B cell (primary cell): ENCODE results near the gene TBC1D22A. TPM values are rescaled to one million over a fixed set of nuclear protein-coding genes. Genes with fewer than 3 reads are reported as not detected.

ENCODE experiments used
- ATAC-seq: fragments of 200-7000 bp; cut with Tn5 transposase; one replicate; pipeline ENCODE4 v1.10.0; 2021; ENCODE audit warnings: low read depth, mild to moderate bottlenecking, moderate number of reproducible peaks, moderate library complexity
- CTCF ChIA-PET: fragments of 350-600 bp; sonication (Branson Sonifier 250); formaldehyde crosslinking; loops from one replicate; lab custom pipeline; 2021; ENCODE audit warnings: antibody characterized with exemption, inconsistent platforms; lab: Charles Lee
- POLR2A ChIA-PET: fragments of 350-600 bp; sonication (Branson Sonifier 250); formaldehyde crosslinking; loops from one replicate; lab custom pipeline; 2021; ENCODE audit warnings: antibody characterized with exemption; lab: Charles Lee
- DNase-seq: peaks from one replicate; pipeline ENCODE4 v3.0.0; 2013
- H2AFZ ChIP-seq: 2 replicates; pipeline ENCODE4 v1.6.1; 2012; ENCODE audit warnings: mild to moderate bottlenecking, low read depth, low read length; ENCODE audit not compliant: insufficient read depth, poor library complexity, severe bottlenecking
- H3K27ac ChIP-seq, 2 donors: 1 replicate in 1 of 2; 2 replicates in 1 of 2; pipeline ENCODE4 v1.5.1; 2012 to 2013; ENCODE audit warnings: low read length in 2 of 2, mild to moderate bottlenecking in 2 of 2, moderate library complexity in 1 of 2
- H3K27me3 ChIP-seq, 4 experiments: fragments of 200-600 bp in 1 of 4; sonication (generic) in 1 of 4; replicated peaks in 1 of 4; 1 replicate in 2 of 4; 2 replicates in 2 of 4; pipeline versions ENCODE4 v1.6.1 to v1.7.0; 2013 to 2016; ENCODE audit warnings: low read length in 3 of 4, mild to moderate bottlenecking in 2 of 4, mixed read lengths in 1 of 4, moderate library complexity in 1 of 4; ENCODE audit not compliant: insufficient read depth in 4 of 4, control insufficient read depth in 3 of 4; ENCODE audit errors: control extremely low read depth in 1 of 4
- H3K36me3 ChIP-seq, 2 experiments: replicated peaks in 1 of 2; 1 replicate in 1 of 2; 2 replicates in 1 of 2; pipeline versions ENCODE4 v1.6.1 to v1.7.1; 2013; ENCODE audit warnings: low read length in 1 of 2; ENCODE audit not compliant: insufficient read depth in 2 of 2, control insufficient read depth in 1 of 2; ENCODE audit errors: control extremely low read depth in 1 of 2, extremely low read depth in 1 of 2
- H3K4me1 ChIP-seq, 2 donors: fragments of 200-600 bp in 1 of 2; sonication (generic) in 1 of 2; 1 replicate in 1 of 2; 2 replicates in 1 of 2; pipeline versions ENCODE4 v1.5.1 to v1.6.1; 2013 to 2017; ENCODE audit warnings: low read length in 2 of 2; ENCODE audit not compliant: control insufficient read depth in 2 of 2, insufficient read depth in 2 of 2
- H3K4me2 ChIP-seq: replicated peaks from 2 replicates; pipeline ENCODE3; 2012; ENCODE audit warnings: mild to moderate bottlenecking, low read depth, low read length; ENCODE audit not compliant: poor library complexity, severe bottlenecking
- H3K4me3 ChIP-seq, 5 experiments: fragments of 200-600 bp in 1 of 5; sonication (generic) in 1 of 5; 1 replicate in 3 of 5; 2 replicates in 2 of 5; pipeline versions ENCODE4 v1.5.1 to v1.7.0; 2011 to 2016; ENCODE audit warnings: low read length in 4 of 5, mild to moderate bottlenecking in 4 of 5, low read depth in 2 of 5, control low read depth in 1 of 5, moderate library complexity in 1 of 5; ENCODE audit not compliant: insufficient read depth in 1 of 5; ENCODE audit errors: control extremely low read depth in 1 of 5, extremely low read depth in 1 of 5
- H3K79me2 ChIP-seq: fragments of 200-600 bp; sonication (generic); one replicate; pipeline ENCODE4 v1.6.0; 2016; ENCODE audit warnings: low read length; ENCODE audit not compliant: control insufficient read depth, insufficient read depth
- H3K9ac ChIP-seq: fragments of 200-600 bp; sonication (generic); 2 replicates; pipeline ENCODE4 v1.6.1; 2017; ENCODE audit warnings: mild to moderate bottlenecking, low read length, moderate library complexity
- H3K9me3 ChIP-seq, 3 donors: one replicate each; pipeline versions ENCODE4 v1.6.1 to v1.7.1; 2013; ENCODE audit warnings: low read length in 2 of 3; ENCODE audit not compliant: control insufficient read depth in 2 of 3, insufficient read depth in 1 of 3; ENCODE audit errors: control extremely low read depth in 1 of 3
- H4K20me1 ChIP-seq: 2 replicates; pipeline ENCODE4 v1.6.0; 2012; ENCODE audit warnings: mild to moderate bottlenecking, low read length; ENCODE audit not compliant: insufficient read depth, control insufficient read depth, poor library complexity, severe bottlenecking
- H3K27ac Mint-ChIP-seq: one replicate; pipeline ENCODE4 v1.8.0; 2021; ENCODE audit warnings: mixed read lengths
- H3K27me3 Mint-ChIP-seq: one replicate; pipeline ENCODE4 v1.8.0; 2021; ENCODE audit warnings: mixed read lengths
- H3K4me1 Mint-ChIP-seq: one replicate; pipeline ENCODE4 v1.8.0; 2021; ENCODE audit warnings: mixed read lengths
- H3K4me3 Mint-ChIP-seq: one replicate; pipeline ENCODE4 v1.8.0; 2021; ENCODE audit warnings: mixed read lengths
- H3K9me3 Mint-ChIP-seq: one replicate; pipeline ENCODE4 v1.8.0; 2022; ENCODE audit warnings: mixed read lengths; ENCODE audit not compliant: insufficient read depth
- EZH2 ChIP-seq: IDR thresholded peaks from 2 replicates; pipeline ENCODE4 v1.6.1; 2012; ENCODE audit warnings: borderline replicate concordance, low read depth, mild to moderate bottlenecking, moderate library complexity, low read length; ENCODE audit not compliant: insufficient read depth, poor library complexity, severe bottlenecking
- WGBS: methylation state at CpG from one replicate; pipeline ENCODE4 v1.1.5; 2013; ENCODE audit warnings: missing lambda C conversion rate; ENCODE audit not compliant: insufficient coverage; 5-methylcytosine and 5-hydroxymethylcytosine counted together
- intact Hi-C: fragments of 100-400 bp; cut with micrococcal nuclease; formaldehyde crosslinking; loops from one replicate; pipeline ENCODE4 v1.10.0; 2022
- polyA plus RNA-seq: library from polyadenylated mRNA; depleted of rRNA; stranded (reverse); fragments of >200 nt; gene quantifications from 2 replicates; pipeline ENCODE4 v1.2.3, GENCODE V29; 2012
- total RNA-seq, 2 donors: library from RNA; stranded (reverse); fragments of 120-200 nt in 1 of 2; gene quantifications; 1 replicate in 1 of 2; 2 replicates in 1 of 2; pipeline versions ENCODE4 v1.2.3 to v1.2.4, GENCODE V29; 2013 to 2022
- TF ChIP-seq, protein P1 (sequence below): fragments of 200-600 bp; IDR thresholded peaks from one replicate; pipeline ENCODE4 v1.8.0; 2022; ENCODE audit warnings: antibody characterized with exemption, mild to moderate bottlenecking

Gene TBC1D22A
- total and polyA plus RNA-seq, 2 donors (not counting 1 experiment from before 2014, with no cell fraction given), result 73.8 to 128 TPM

DNA sequence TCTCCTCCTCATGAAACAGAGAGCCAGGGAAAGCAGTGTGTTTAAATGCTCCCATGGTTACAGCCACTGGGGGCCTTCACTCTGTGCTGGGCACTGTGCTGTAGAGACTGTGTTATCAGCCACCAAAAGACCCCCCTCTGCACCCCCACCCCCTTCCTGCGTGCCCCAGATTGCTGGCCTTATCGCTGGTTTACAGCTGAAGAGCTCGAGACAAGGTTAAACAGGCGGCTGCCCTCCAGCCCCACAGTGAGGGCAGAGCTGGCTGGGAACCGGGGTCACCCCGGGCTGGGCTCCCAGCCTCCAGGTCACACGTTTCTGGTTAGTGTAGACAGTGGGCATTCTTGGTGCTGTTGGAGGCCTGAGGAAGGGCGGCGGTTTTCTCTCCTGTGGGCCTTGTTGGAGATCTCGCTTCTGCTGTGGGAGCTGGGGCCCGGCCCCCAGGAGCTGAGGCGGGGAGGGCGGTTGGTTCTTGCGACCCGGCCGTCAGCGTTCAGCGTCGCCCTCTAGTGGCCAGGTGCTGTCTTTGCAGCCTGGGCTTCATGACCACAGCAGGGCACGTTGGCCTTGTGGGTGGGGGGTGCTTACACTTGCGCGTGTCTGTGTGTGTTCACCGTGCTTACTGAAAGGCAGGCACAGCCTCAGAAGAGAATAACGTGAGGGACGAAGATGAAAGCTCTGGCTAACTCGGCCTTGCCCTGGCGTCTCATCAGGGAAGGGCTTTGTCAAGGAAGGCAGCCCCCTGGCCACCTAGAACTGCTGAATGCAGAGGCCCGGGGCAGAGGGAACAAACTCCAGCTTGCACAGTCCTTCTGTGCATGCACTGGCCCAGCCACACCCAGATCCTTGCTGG is 40.8 kb downstream of the TBC1D22A start:
- H3K4me3 Mint-ChIP-seq, result peak overlapping the region; percentile 9
- POLR2A ChIA-PET, result interaction anchor here (1.4 to 1.5 kb wide), 2 partner anchors 41 to 44 kb away, joined by 6 to 15 read pairs; partner anchors contain the start of gene TBC1D22A
- intact Hi-C loops, result loop anchor here (1.0 kb wide), 3 partner anchors 45 to 240 kb away; no protein-coding TSS in a partner anchor
- no peaks in the 10 kb centered on the region for H3K27me3 Mint-ChIP-seq
- no peak overlapping the region for H3K4me3 ChIP-seq
- H3K27ac Mint-ChIP-seq, result peak overlapping the region; percentile 74
- peaks cover 0 to 4% (median 0%) of the 10 kb centered on the region in 3 donors for H3K9me3 ChIP-seq
- peak; percentile 88 for ATAC-seq
- peak overlapping the region in 1 of 2 donors; percentile 41 for H3K27ac ChIP-seq
- CTCF ChIA-PET, result interaction anchor here (0.6 to 11.4 kb wide), 31 partner anchors 8 to 734 kb away, joined by 3 to 468 read pairs (median 6); partner anchors contain the start of genes CERK and TBC1D22A
- peaks cover 98% of the 10 kb centered on the region for H4K20me1 ChIP-seq
- H3K79me2 ChIP-seq, result peaks cover 99% of the 10 kb centered on the region
- peak overlapping the region; percentile 53 for H3K4me2 ChIP-seq
- WGBS, result 28% methylated on average over 28 of the region's 28 CpGs
- H2AFZ ChIP-seq, result no peak overlapping the region
- no peaks in the 10 kb centered on the region for H3K9me3 Mint-ChIP-seq
- TF ChIP-seq EZH2, result no peak
- TF ChIP-seq, protein P1, sequence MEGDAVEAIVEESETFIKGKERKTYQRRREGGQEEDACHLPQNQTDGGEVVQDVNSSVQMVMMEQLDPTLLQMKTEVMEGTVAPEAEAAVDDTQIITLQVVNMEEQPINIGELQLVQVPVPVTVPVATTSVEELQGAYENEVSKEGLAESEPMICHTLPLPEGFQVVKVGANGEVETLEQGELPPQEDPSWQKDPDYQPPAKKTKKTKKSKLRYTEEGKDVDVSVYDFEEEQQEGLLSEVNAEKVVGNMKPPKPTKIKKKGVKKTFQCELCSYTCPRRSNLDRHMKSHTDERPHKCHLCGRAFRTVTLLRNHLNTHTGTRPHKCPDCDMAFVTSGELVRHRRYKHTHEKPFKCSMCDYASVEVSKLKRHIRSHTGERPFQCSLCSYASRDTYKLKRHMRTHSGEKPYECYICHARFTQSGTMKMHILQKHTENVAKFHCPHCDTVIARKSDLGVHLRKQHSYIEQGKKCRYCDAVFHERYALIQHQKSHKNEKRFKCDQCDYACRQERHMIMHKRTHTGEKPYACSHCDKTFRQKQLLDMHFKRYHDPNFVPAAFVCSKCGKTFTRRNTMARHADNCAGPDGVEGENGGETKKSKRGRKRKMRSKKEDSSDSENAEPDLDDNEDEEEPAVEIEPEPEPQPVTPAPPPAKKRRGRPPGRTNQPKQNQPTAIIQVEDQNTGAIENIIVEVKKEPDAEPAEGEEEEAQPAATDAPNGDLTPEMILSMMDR, result peak; percentile 95
- H3K4me1 ChIP-seq, result peaks cover 15 to 19% of the 10 kb centered on the region in 2 donors
- H3K4me1 Mint-ChIP-seq, result peaks cover 46% of the 10 kb centered on the region
- no peaks in the 10 kb centered on the region for H3K27me3 ChIP-seq
- H3K36me3 ChIP-seq, result peaks cover 0 to 82% of the 10 kb centered on the region in 2 experiments
- no peak overlapping the region for H3K9ac ChIP-seq
- peak; percentile 85 for DNase-seq
